Mesothelial cell of epicardium (in vitro differentiated cells): ENCODE results near the gene TCAF1. TPM values are rescaled to one million over a fixed set of nuclear protein-coding genes. Genes with fewer than 3 reads are reported as not detected.

Experiments
- DNase-seq, 2 experiments: peaks; one replicate each; pipeline ENCODE4 v3.0.0; 2021; ENCODE audit warnings: low spot score in 2 of 2; ENCODE audit not compliant: unreplicated experiment in 2 of 2
- H3K27ac Mint-ChIP-seq: 2 replicates; pipeline ENCODE4 v1.8.0; 2021; ENCODE audit warnings: mixed read lengths
- H3K27me3 Mint-ChIP-seq: 2 replicates; pipeline ENCODE4 v1.8.0; 2021; ENCODE audit warnings: low read depth, mixed read lengths
- H3K36me3 Mint-ChIP-seq: 2 replicates; pipeline ENCODE4 v1.8.0; 2021; ENCODE audit warnings: mixed read lengths
- H3K4me1 Mint-ChIP-seq: 2 replicates; pipeline ENCODE4 v1.8.0; 2021; ENCODE audit warnings: mixed read lengths
- H3K4me3 Mint-ChIP-seq: 2 replicates; pipeline ENCODE4 v1.8.0; 2021; ENCODE audit warnings: mild to moderate bottlenecking, moderate library complexity, mixed read lengths
- H3K9me3 Mint-ChIP-seq: 2 replicates; pipeline ENCODE4 v1.8.0; 2021; ENCODE audit warnings: mixed read lengths
- total RNA-seq: library from RNA; stranded (reverse); gene quantifications from 3 replicates; pipeline ENCODE4 v1.2.1, GENCODE V29; 2021
- TF ChIP-seq, protein P1 (sequence below): fragments of 200-600 bp; sonication (generic); IDR thresholded peaks from one replicate; pipeline ENCODE4 v1.5.0; 2021; ENCODE audit warnings: antibody characterized with exemption; ENCODE audit not compliant: unreplicated experiment

The TCAF1 gene
- total RNA-seq, 1 donor from 2014 or later = 101 TPM

DNA sequence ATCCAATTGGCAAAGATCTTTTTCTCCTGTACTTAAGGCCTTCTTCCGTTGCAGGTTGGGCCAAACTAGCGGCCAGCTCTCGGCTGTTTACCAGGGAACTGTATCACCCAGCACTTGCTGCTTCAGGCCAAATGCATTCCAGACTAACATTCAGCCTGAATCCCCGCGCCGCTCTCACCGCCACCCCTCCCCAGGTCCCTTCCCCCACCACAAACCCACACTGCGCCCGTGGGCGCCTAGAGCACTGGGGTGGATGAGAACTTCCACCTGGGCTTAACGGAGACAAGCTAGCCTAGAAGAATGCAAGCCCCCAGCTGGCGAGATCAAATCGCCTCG, 676 bp downstream of the TCAF1 start:
- Mint-ChIP-seq H3K27ac (peak overlapping the region; percentile 99), H3K9me3 (no peaks in the 10 kb centered on the region), H3K36me3 (no peaks in the 10 kb centered on the region), H3K4me1 (peaks cover 51% of the 10 kb centered on the region), H3K27me3 (no peaks in the 10 kb centered on the region), H3K4me3 (peak overlapping the region; percentile 97)
- TF ChIP-seq, protein P1, sequence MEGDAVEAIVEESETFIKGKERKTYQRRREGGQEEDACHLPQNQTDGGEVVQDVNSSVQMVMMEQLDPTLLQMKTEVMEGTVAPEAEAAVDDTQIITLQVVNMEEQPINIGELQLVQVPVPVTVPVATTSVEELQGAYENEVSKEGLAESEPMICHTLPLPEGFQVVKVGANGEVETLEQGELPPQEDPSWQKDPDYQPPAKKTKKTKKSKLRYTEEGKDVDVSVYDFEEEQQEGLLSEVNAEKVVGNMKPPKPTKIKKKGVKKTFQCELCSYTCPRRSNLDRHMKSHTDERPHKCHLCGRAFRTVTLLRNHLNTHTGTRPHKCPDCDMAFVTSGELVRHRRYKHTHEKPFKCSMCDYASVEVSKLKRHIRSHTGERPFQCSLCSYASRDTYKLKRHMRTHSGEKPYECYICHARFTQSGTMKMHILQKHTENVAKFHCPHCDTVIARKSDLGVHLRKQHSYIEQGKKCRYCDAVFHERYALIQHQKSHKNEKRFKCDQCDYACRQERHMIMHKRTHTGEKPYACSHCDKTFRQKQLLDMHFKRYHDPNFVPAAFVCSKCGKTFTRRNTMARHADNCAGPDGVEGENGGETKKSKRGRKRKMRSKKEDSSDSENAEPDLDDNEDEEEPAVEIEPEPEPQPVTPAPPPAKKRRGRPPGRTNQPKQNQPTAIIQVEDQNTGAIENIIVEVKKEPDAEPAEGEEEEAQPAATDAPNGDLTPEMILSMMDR = no peak
- peak in 1 of 2 experiments; percentile 70 for DNase-seq

DNA sequence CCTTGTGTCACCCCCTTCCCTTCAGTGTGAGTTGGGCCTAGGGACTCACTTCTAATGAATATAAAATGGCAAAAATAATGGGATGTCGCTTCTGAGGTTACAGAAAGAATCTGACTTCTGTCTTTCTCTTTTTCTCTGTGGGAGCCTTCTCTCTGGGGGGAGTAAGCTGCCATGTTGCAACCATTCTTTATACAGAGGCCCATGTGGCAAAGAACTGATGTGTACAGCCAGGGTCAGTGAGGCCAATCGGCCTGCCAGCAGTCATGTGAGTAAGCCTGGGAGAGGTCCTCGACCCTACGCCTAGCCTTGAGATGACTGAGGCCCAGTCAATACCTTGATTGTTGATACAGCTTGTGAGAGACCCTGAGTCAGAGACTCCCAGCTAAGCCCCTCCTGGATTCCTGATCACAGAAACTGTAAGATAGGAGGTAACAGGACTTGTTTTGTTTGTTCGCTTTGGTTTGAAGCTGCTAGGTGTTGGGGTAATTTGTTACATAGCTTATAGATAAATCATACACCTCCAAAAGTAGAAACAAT, 1.7 kb downstream of the TCAF1 start:
- Mint-ChIP-seq H3K36me3 (no peaks in the 10 kb centered on the region), H3K4me1 (peaks cover 42% of the 10 kb centered on the region), H3K4me3 (peak overlapping the region; percentile 97), H3K9me3 (no peaks in the 10 kb centered on the region), H3K27me3 (no peaks in the 10 kb centered on the region), H3K27ac (peak overlapping the region; percentile 99)
- TF ChIP-seq, protein P1 = no peak
- DNase-seq = no peak

DNA sequence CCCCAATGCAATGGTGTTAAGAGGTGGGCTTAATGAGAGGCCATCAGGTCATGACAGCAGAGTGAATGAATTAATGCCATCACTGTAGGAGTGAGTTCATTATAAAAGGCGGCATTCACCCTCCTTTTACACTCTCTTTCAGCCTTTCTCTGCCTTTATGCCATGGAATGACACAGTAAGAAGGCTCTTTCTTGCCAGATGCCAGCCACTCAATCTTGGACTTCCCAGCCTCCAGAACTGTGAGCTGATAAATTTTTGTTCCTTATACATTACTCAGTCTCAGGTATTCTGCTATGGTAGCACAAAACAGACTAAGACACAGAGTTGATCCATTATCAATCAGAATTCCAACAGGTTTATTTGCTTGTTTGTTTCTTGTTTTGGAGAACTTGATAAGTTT, 3.2 kb downstream of the TCAF1 start:
- Mint-ChIP-seq H3K4me1 (peaks cover 30% of the 10 kb centered on the region), H3K27me3 (no peaks in the 10 kb centered on the region), H3K9me3 (peaks cover 6% of the 10 kb centered on the region), H3K36me3 (peaks cover 5% of the 10 kb centered on the region), H3K27ac (no peak overlapping the region), H3K4me3 (no peak overlapping the region)
- no peak for DNase-seq
- TF ChIP-seq, protein P1 = no peak

DNA sequence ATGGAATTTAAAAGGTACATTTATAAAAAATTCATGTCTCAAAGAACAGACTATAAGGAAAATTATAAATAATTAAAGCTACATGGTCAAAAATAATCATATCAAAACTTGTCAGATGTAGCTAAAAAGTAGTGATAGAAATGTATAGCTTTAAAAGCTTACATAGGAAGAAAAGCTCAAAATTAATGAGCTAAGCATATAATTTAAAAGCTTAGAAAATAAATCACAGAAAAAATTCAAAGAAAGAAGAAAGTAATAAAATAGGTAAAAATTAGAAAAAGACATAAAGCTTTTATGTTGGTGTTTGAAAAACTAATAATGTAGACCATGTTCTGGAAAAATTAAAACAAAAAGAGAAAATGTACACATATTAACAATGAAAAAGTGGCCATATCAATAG, 5.3 kb downstream of the TCAF1 start:
- Mint-ChIP-seq H3K4me3 (no peak overlapping the region), H3K27me3 (no peaks in the 10 kb centered on the region), H3K36me3 (peaks cover 16% of the 10 kb centered on the region), H3K4me1 (peaks cover 22% of the 10 kb centered on the region), H3K27ac (no peak overlapping the region), H3K9me3 (peaks cover 19% of the 10 kb centered on the region)
- DNase-seq = no peak
- TF ChIP-seq, protein P1 = no peak

DNA sequence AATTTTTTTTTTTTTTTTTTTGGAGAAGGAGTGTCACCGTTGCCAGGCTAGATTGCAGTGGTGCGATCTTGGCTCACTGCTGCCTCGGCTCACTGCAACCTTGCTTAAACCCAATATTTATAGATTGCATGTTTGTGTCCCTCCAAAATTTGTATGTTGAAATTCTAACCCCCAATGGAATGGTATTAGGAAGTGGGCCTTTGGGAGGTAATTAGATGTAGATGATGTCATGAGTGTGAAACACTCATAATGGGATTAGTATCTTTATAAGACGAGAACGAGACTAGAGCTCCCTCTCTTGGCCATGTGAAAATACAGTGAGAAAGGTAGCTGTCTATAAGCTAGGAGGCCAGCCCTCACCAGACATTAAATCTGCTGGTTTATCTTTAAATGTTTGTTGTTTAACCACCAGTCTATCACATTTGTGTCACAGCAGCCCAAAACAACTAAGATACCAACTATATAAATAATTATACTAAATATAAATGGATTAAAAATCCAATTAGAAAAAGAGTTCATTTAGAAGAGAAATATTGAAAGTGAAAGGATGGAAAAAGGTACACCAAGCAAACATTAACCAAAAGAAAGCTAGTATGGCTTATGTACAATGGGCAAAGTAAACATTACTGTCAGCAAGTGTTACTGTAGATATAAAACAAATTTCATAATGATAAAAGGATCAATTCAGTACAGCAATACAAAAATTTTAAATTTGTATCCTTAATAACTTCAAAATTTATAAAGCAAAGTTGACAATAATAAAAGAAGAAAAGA, 9.3 kb downstream of the TCAF1 start:
- Mint-ChIP-seq H3K4me1 (peaks cover 2% of the 10 kb centered on the region), H3K27me3 (no peaks in the 10 kb centered on the region), H3K36me3 (peaks cover 46% of the 10 kb centered on the region), H3K9me3 (peaks cover 42% of the 10 kb centered on the region), H3K4me3 (no peak overlapping the region), H3K27ac (no peak overlapping the region)
- DNase-seq = no peak
- TF ChIP-seq, protein P1 = no peak
